Kidney (tissue), 14 donors: ENCODE results near the gene BARX1. TPM values are rescaled to one million over a fixed set of nuclear protein-coding genes. Genes with fewer than 3 reads are reported as not detected.

ENCODE experiments used
- DNase-seq, 5 donors: peaks; one replicate each; pipeline ENCODE4 v3.0.0-alpha.2; 2013 to 2020
- FAIRE-seq: peaks from 2 replicates; lab custom pipeline; 2012; peaks lifted over from hg19 to GRCh38; lab: Jason Lieb, UNC
- H3K27ac ChIP-seq, 2 donors: one replicate each; pipeline ENCODE4 v1.7.0; 2013; ENCODE audit warnings: low read depth in 2 of 2, low read length in 2 of 2, inconsistent platforms in 1 of 2
- H3K27me3 ChIP-seq: one replicate; pipeline ENCODE4 v1.7.1; 2013; ENCODE audit warnings: low read length, inconsistent platforms; ENCODE audit not compliant: control insufficient read depth, insufficient read depth
- H3K36me3 ChIP-seq, 3 donors: one replicate each; pipeline versions ENCODE4 v1.7.0 to v1.7.1; 2013; ENCODE audit warnings: low read length in 3 of 3, control low read depth in 1 of 3, inconsistent platforms in 1 of 3; ENCODE audit not compliant: insufficient read depth in 3 of 3, control insufficient read depth in 2 of 3
- H3K4me1 ChIP-seq, 3 donors: one replicate each; pipeline versions ENCODE4 v1.7.0 to v1.7.1; 2013; ENCODE audit warnings: low read length in 3 of 3, inconsistent platforms in 1 of 3, low read depth in 1 of 3; ENCODE audit not compliant: control insufficient read depth in 2 of 3, insufficient read depth in 2 of 3
- H3K4me3 ChIP-seq, 3 donors: one replicate each; pipeline versions ENCODE4 v1.7.0 to v1.8.1; 2013; ENCODE audit warnings: low read length in 3 of 3, control low read depth in 1 of 3, inconsistent platforms in 1 of 3
- H3K9ac ChIP-seq, 3 donors: one replicate each; pipeline versions ENCODE4 v1.7.0 to v1.7.1; 2013; ENCODE audit warnings: low read length in 3 of 3, control low read depth in 1 of 3, inconsistent platforms in 1 of 3
- H3K9me3 ChIP-seq, 3 donors: one replicate each; pipeline versions ENCODE4 v1.7.0 to v1.7.1; 2013; ENCODE audit warnings: low read length in 3 of 3, control low read depth in 1 of 3, inconsistent platforms in 1 of 3; ENCODE audit not compliant: control insufficient read depth in 2 of 3, insufficient read depth in 1 of 3
- CTCF ChIP-seq: IDR thresholded peaks from 3 replicates; pipeline ENCODE4 v1.5.1; 2012; ENCODE audit warnings: mild to moderate bottlenecking, moderate library complexity, borderline replicate concordance; ENCODE audit not compliant: insufficient read depth; ENCODE audit errors: extremely low read depth
- intact Hi-C: fragments of 100-400 bp; cut with DNase I; formaldehyde crosslinking; loops from one replicate; pipeline ENCODE4 v1.11.1; 2022
- polyA plus RNA-seq: library from polyadenylated mRNA; stranded (reverse); fragments of 350-450 nt; fragmentation: Illumina TruSeq; extraction: RNeasy Lipid Tissue Mini Kit (QIAGEN cat#74804); gene quantifications from one replicate; pipeline ENCODE4 v1.2.3, GENCODE V29; 2014; ENCODE audit warnings: low read depth, low replicate concordance; ENCODE audit not compliant: insufficient read depth
- total RNA-seq: library from RNA; stranded (reverse); fragmentation: NEBNext Ultra II Directional; extraction: Animal tissue kit (Norgen Biotek cat#: 25700); gene quantifications from one replicate; pipeline ENCODE4 v1.2.1, GENCODE V29; 2021
- donor health status: control.
- donor health status: control.
- donor health status: control.
- donor health status: control.
- donor health status: control.
- donor health status: DM: yes; HTN: yes; CAD: no.
- donor health status: Normal renal cell carcinoma (clear cell type).

Gene BARX1
- total and polyA plus RNA-seq, 2 donors from 2014 or later: not detected

DNA sequence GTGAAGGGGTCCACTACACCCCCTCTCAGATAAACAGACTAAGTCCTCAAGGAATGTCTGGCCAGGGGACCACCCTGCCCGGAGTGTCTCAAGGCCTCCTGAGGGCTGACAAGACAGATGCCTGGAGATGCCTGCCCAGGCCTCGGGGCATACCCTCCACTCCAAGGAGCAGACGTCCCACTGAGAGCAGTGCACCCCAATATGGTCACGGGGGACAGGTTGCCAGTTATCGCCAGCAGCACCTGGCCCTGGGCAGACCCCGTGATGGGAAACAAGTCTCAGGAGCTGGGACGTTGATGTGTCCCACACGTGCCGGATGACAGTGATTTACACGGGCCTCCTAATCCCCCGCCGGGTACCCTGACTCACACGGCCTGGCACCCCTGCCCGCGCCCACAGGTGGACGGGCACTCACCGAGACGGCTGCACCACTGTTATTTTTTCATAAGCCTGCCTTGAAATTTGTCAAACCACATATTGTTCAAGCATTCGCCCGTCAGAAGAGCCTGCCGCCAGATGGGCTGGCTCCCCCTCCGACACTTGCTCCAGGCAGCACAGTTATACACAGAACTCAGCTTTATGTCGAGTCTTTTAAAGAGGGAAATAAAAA is 43.9 kb downstream of the BARX1 start:
- no peaks in the 10 kb centered on the region for H3K9me3 ChIP-seq
- H3K9ac ChIP-seq: no peak overlapping the region
- H3K4me3 ChIP-seq: no peak overlapping the region
- no peak for DNase-seq
- peaks cover 0 to 2% (median 0%) of the 10 kb centered on the region in 3 donors for H3K4me1 ChIP-seq
- no peaks in the 10 kb centered on the region for H3K27me3 ChIP-seq
- H3K27ac ChIP-seq: no peak overlapping the region
- no peak for FAIRE-seq
- H3K36me3 ChIP-seq: no peaks in the 10 kb centered on the region
- intact Hi-C loops: no loop called here
- TF ChIP-seq CTCF: no peak

GRCh38 chr9:93910598-93910997 is 44.6 kb downstream of the BARX1 start:
- Histone ChIP-seq H3K4me3 (no peak overlapping the region), H3K9ac (no peak overlapping the region), H3K36me3 (no peaks in the 10 kb centered on the region), H3K27me3 (no peaks in the 10 kb centered on the region), H3K9me3 (no peaks in the 10 kb centered on the region), H3K4me1 (peaks cover 0 to 2% (median 0%) of the 10 kb centered on the region in 3 donors), H3K27ac (no peak overlapping the region)
- intact Hi-C loops: no loop called here
- TF ChIP-seq CTCF: no peak
- FAIRE-seq: no peak
- DNase-seq: no peak

DNA sequence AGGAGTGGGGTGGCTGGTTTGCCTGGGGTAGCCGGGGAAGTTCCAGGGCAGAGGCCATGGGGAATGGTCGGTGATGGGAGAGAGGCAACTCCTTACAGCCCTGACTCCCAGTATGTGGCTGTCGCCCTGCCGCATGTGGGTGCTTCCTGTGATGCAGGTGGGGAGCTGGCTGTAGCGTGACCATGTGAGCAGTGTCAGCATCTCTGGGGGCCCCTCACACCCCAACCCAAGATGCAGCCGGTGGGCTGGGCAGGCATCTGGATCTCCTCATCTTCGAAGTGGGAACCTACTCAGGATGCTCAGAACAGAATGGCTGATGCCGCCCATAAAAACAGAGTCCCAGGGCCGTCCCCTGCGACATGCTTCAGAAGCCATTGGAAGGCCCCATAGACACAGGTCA is 45.0 kb downstream of the BARX1 start:
- no peak for FAIRE-seq
- no peak for TF ChIP-seq CTCF
- no peaks in the 10 kb centered on the region for H3K27me3 ChIP-seq

GRCh38 chr9:93909242-93909616 is 45.9 kb downstream of the BARX1 start:
- no peak overlapping the region for H3K9ac ChIP-seq
- no peak overlapping the region for H3K27ac ChIP-seq
- H3K27me3 ChIP-seq: no peaks in the 10 kb centered on the region
- no peak overlapping the region for H3K4me3 ChIP-seq
- FAIRE-seq: no peak
- H3K4me1 ChIP-seq: peaks cover 0 to 2% (median 0%) of the 10 kb centered on the region in 3 donors
- intact Hi-C loops: no loop called here
- no peak for TF ChIP-seq CTCF
- H3K36me3 ChIP-seq: no peaks in the 10 kb centered on the region
- DNase-seq: no peak
- no peaks in the 10 kb centered on the region for H3K9me3 ChIP-seq

More for the DNA sequence above, 45.0 kb downstream of the BARX1 start:
- no peaks in the 10 kb centered on the region for H3K36me3 ChIP-seq
- peaks cover 0 to 2% (median 0%) of the 10 kb centered on the region in 3 donors for H3K4me1 ChIP-seq
- no peak for DNase-seq
- no peak overlapping the region for H3K9ac ChIP-seq
- H3K27ac ChIP-seq: no peak overlapping the region
- H3K4me3 ChIP-seq: no peak overlapping the region
- intact Hi-C loops: no loop called here
- no peaks in the 10 kb centered on the region for H3K9me3 ChIP-seq
